Effector memory CD4-positive, alpha-beta T cell (primary cell): Measurements from ENCODE around the gene IGSF9B.
"Not testable (repeated sequence)": the region's sequence is repeated elsewhere in the genome, so short reads cannot be mapped to it uniquely, and the experiment has no call there.

ENCODE experiments used
- DNase-seq, 3 donors: peaks; one replicate each; pipeline ENCODE4 v3.0.0-alpha.2; 2020
- H3K27ac ChIP-seq: 2 replicates; pipeline ENCODE4 v1.7.0; 2013; ENCODE audit warnings: mild to moderate bottlenecking, low read length, moderate library complexity; ENCODE audit not compliant: insufficient read depth, poor library complexity, severe bottlenecking
- H3K27me3 ChIP-seq: replicated peaks from 2 replicates; pipeline ENCODE4 v1.7.0; 2013; ENCODE audit warnings: mild to moderate bottlenecking, low read length; ENCODE audit not compliant: insufficient read depth, control insufficient read depth, poor library complexity, severe bottlenecking
- H3K36me3 ChIP-seq: 2 replicates; pipeline ENCODE4 v1.7.0; 2013; ENCODE audit warnings: mild to moderate bottlenecking, low read length, moderate library complexity; ENCODE audit not compliant: control insufficient read depth, insufficient read depth
- H3K4me1 ChIP-seq: 2 replicates; pipeline ENCODE4 v1.7.0; 2013; ENCODE audit warnings: low read length, mild to moderate bottlenecking; ENCODE audit not compliant: control insufficient read depth, insufficient read depth, poor library complexity, severe bottlenecking
- H3K4me3 ChIP-seq: 2 replicates; pipeline ENCODE4 v1.7.0; 2013; ENCODE audit warnings: low read length, low read depth, mild to moderate bottlenecking; ENCODE audit not compliant: insufficient read depth, poor library complexity, severe bottlenecking
- H3K9me3 ChIP-seq: 2 replicates; pipeline ENCODE4 v1.7.0; 2013; ENCODE audit warnings: mild to moderate bottlenecking, low read length, moderate library complexity; ENCODE audit not compliant: control insufficient read depth
- total RNA-seq, 3 donors: gene quantifications; one replicate each; lab custom pipeline; 2026; lab: John Stamatoyannopoulos, UW

Gene IGSF9B
- total RNA-seq = 20.6 to 54.4 (median 29.5) reads per million in 3 donors

- Histone ChIP-seq H3K36me3 (no peaks in the 10 kb centered on the region), H3K9me3 (no peaks in the 10 kb centered on the region), H3K27ac (peak within 1 kb of the TSS; percentile 46), H3K27me3 (no peaks in the 10 kb centered on the region), H3K4me3 (peak within 1 kb of the TSS; percentile 66), H3K4me1 (peaks cover 24% of the 10 kb centered on the region)
- peak; percentile 72 to 84 (median 81) for DNase-seq
Measured at GRCh38 chr11:133956650-133957633, at the start of gene IGSF9B. IGSF9B (minus strand) TSS chr11:133956968; CDS start chr11:133956754, 214 bp downstream.

- Histone ChIP-seq H3K9me3 (no peaks in the 10 kb centered on the region), H3K27me3 (no peaks in the 10 kb centered on the region), H3K4me3 (no peak overlapping the region), H3K36me3 (no peaks in the 10 kb centered on the region), H3K4me1 (no peaks in the 10 kb centered on the region), H3K27ac (no peak overlapping the region)
- DNase-seq = no peak
Measured at GRCh38 chr11:134004496-134005172, 47.9 kb upstream of the IGSF9B start.

DNA sequence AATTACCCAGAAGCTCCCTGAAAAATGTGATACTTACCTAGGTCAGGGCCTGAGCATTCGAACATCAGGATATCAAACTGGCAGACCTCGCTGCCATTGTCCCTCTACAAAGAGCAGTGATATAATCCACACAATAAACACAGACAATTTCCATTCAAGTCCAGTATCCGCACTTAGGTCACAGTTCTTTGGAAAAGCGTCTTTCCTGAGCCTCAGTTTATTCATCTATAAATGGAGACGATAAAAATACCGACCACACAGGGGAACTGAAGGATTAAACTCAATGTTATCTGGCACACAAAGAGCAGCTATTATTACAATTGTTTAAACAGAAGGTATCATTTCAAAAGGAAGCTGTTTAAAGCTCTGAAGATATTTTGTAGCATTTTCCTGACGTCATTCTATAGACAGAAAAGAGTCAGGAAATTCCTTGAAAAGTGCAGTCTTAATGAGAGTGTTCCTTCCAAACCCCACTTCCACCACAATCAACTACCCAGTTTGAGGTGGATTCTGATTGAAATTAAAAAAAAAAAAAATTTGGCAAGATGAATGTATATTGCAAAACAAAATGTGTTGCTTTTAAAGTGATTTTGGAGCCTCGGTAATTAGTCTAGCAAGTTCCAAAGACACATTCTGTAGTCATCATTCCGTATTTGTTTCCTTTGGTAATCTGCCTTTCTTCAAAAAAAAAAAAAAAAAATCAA, 47.2 kb upstream of the IGSF9B start:
- Histone ChIP-seq H3K4me1 (no peaks in the 10 kb centered on the region), H3K36me3 (no peaks in the 10 kb centered on the region), H3K9me3 (no peaks in the 10 kb centered on the region), H3K27me3 (no peaks in the 10 kb centered on the region), H3K27ac (no peak overlapping the region), H3K4me3 (no peak overlapping the region)
- no peak for DNase-seq

DNA sequence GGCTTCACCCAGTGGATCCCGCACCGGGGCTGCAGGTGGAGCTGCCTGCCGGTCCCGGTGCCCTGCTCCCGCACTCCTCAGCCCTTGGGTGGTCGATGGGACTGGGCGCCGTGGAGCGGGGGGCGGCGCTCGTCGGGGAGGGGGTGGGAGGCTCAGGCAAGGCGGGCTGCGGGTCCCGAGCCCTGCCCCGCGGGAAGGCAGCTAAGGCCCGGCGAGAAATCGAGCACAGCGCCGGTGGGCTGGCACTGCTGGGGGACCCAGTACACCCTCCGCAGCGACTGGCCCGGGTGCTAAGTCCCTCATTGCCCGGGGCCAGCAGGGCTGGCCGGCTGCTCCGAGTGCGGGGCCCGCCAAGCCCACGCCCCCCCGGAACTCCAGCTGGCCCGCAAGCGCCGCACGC, 46.1 kb upstream of the IGSF9B start:
- not testable (repeated sequence) for H3K4me3 ChIP-seq, H3K27ac ChIP-seq, H3K27me3 ChIP-seq, H3K9me3 ChIP-seq, H3K4me1 ChIP-seq, DNase-seq, H3K36me3 ChIP-seq

DNA sequence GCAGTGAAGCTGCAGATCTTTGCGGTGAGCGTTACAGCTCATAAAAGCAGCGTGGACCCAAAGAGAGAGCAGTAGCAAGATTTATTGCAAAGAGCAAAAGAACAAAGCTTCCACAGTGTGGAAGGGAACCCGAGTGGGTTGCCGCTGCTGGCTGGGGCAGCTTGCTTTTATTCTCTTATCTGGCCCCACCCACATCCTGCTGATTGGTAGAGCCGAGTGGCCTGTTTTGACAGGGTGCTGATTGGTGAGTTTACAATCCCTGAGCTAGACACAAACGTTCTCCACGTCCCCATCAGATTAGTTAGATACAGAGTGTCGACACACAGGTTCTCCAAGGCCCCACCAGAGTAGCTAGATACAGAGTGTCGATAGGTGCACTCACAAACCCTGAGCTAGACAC, 45.6 kb upstream of the IGSF9B start:
- H3K27me3 ChIP-seq, H3K4me3 ChIP-seq, H3K4me1 ChIP-seq, H3K9me3 ChIP-seq, DNase-seq, H3K27ac ChIP-seq, H3K36me3 ChIP-seq: not testable (repeated sequence)

DNA sequence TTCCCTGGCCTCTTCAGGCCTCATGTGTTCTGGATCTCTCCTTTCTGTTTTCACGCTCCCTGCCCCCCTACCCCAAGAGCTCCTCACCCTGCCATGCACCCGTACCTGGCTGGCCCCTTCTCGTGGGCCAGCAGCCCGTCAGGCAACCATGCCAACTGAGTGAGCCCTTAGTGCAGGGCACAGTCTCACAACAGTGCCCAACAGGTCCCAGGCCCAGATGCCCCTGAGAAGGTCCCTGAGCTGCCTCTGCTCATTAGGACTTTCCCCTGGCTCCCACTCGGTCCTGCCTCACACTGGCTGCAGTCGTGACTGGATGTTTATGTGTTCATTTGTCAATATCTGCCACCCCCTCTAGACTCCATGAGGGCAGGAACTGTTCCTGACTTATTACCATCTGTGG, 44.8 kb upstream of the IGSF9B start:
- no peak overlapping the region for H3K4me3 ChIP-seq
- H3K9me3 ChIP-seq = no peaks in the 10 kb centered on the region
- no peaks in the 10 kb centered on the region for H3K4me1 ChIP-seq
- H3K27ac ChIP-seq = no peak overlapping the region
- no peaks in the 10 kb centered on the region for H3K36me3 ChIP-seq
- no peaks in the 10 kb centered on the region for H3K27me3 ChIP-seq
- DNase-seq = no peak

- DNase-seq = no peak
- Histone ChIP-seq H3K36me3 (no peaks in the 10 kb centered on the region), H3K4me1 (no peaks in the 10 kb centered on the region), H3K4me3 (no peak overlapping the region), H3K9me3 (no peaks in the 10 kb centered on the region), H3K27me3 (no peaks in the 10 kb centered on the region), H3K27ac (no peak overlapping the region)
Measured at GRCh38 chr11:134001088-134001487, 44.3 kb upstream of the IGSF9B start.

GRCh38 chr11:133999355-133999754, 42.6 kb upstream of the IGSF9B start:
- no peak for DNase-seq
- no peaks in the 10 kb centered on the region for H3K27me3 ChIP-seq
- H3K4me3 ChIP-seq = no peak overlapping the region
- H3K27ac ChIP-seq = no peak overlapping the region
- H3K36me3 ChIP-seq = no peaks in the 10 kb centered on the region
- H3K9me3 ChIP-seq = no peaks in the 10 kb centered on the region
- H3K4me1 ChIP-seq = no peaks in the 10 kb centered on the region

DNA sequence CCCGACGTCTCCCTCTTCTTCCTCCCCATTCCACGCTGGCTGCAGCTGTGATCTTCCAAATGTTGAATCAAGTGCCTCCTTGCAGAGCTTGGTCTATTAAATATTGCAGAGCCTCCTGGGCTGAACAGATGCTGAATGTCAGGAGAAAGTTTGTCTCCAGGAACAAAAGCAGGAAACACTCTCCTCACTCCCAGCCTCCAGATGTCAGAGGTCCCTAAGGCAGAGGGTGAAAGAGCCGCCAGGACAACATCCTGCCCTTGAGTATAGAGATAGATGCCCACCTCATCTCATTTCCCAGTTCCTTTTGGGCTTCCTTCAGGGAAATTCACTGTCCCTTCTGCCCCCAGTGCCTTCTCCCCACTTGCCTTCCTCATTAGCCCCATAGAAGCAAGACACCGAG, 40.8 kb upstream of the IGSF9B start:
- no peaks in the 10 kb centered on the region for H3K9me3 ChIP-seq
- H3K4me3 ChIP-seq = no peak overlapping the region
- no peaks in the 10 kb centered on the region for H3K36me3 ChIP-seq
- no peaks in the 10 kb centered on the region for H3K27me3 ChIP-seq
- no peak for DNase-seq
- no peaks in the 10 kb centered on the region for H3K4me1 ChIP-seq
- no peak overlapping the region for H3K27ac ChIP-seq
